HepG2 (cell line): Measurements from ENCODE around the gene CSNK1E. TPM values are rescaled to one million over a fixed set of nuclear protein-coding genes. Genes with fewer than 3 reads are reported as not detected.

Experiments used
- ATAC-seq: fragments of 200-7000 bp; cut with Tn5 transposase; 3 replicates; pipeline ENCODE4 v1.9.1; 2020; ENCODE audit warnings: mild to moderate bottlenecking, moderate library complexity
- BruUV-seq: library from RNA; stranded (reverse); fragments of 400-500 nt; replicated peaks from 2 replicates; lab custom pipeline; 2021; lab: Mats Ljungman, UMichigan
- CTCF ChIA-PET: fragments of 300-600 bp; formaldehyde crosslinking; extraction: SDS; loops from one replicate; lab custom pipeline; 2021; ENCODE audit warnings: low total read pairs, inconsistent platforms, low intra/inter-chr PET ratio; lab: Yijun Ruan, JAX
- POLR2A ChIA-PET: fragments of 350-600 bp; sonication (Branson Sonifier 250); formaldehyde crosslinking; loops from one replicate; lab custom pipeline; 2020; ENCODE audit warnings: antibody characterized with exemption, inconsistent platforms; lab: Yijun Ruan, JAX
- DNase-seq: peaks from one replicate; pipeline ENCODE4 v3.0.0-alpha.2; 2015; ENCODE audit warnings: low spot score
- FAIRE-seq: peaks from 3 replicates; lab custom pipeline; 2011; peaks lifted over from hg19 to GRCh38; lab: Jason Lieb, UNC
- H2AFZ ChIP-seq: one replicate; pipeline ENCODE4 v1.6.1; 2011; ENCODE audit warnings: low read length, inconsistent platforms
- H3K27ac ChIP-seq: fragments of 300-600 bp; 3 replicates; pipeline ENCODE4 v1.8.0; 2011; ENCODE audit warnings: mixed run types, mild to moderate bottlenecking, mixed read lengths, low read length, inconsistent platforms; ENCODE audit not compliant: insufficient read depth; ENCODE audit errors: extremely low read length
- H3K27me3 ChIP-seq, 2 experiments: fragments of 200-600 bp in 1 of 2; 2 replicates in 1 of 2; 3 replicates in 1 of 2; pipeline versions ENCODE4 v1.6.0 to v1.8.0; 2011; ENCODE audit warnings: low read length in 2 of 2, mild to moderate bottlenecking in 2 of 2, moderate library complexity in 2 of 2, inconsistent platforms in 1 of 2; ENCODE audit not compliant: insufficient read depth in 2 of 2, control insufficient read depth in 1 of 2
- H3K36me3 ChIP-seq, 2 experiments: fragments of 200-600 bp in 1 of 2; replicated peaks in 1 of 2; 2 replicates in 1 of 2; 3 replicates in 1 of 2; pipeline versions ENCODE4 v1.5.1 to v1.8.0; 2011; ENCODE audit warnings: low read length in 2 of 2, inconsistent platforms in 1 of 2; ENCODE audit not compliant: insufficient read depth in 2 of 2, control insufficient read depth in 1 of 2
- H3K4me1 ChIP-seq: 2 replicates; pipeline ENCODE4 v1.5.1; 2012; ENCODE audit warnings: low read length, inconsistent platforms; ENCODE audit not compliant: insufficient read depth
- H3K4me2 ChIP-seq: 2 replicates; pipeline ENCODE4 v1.6.0; 2011; ENCODE audit warnings: low read depth, low read length, inconsistent platforms
- H3K4me3 ChIP-seq, 3 experiments: fragments of 200-600 bp in 1 of 3; sonication (generic), shearing (Covaris generic) in 1 of 3; replicated peaks in 1 of 3; 2 replicates each; pipeline ENCODE4 v1.5.1; 2011 to 2016; ENCODE audit warnings: low read length in 3 of 3, inconsistent platforms in 2 of 3, low read depth in 2 of 3, mild to moderate bottlenecking in 2 of 3, control low read depth in 1 of 3, mixed read lengths in 1 of 3; ENCODE audit not compliant: insufficient read depth in 1 of 3
- H3K79me2 ChIP-seq: one replicate; pipeline ENCODE4 v1.6.1; 2011; ENCODE audit warnings: low read length, inconsistent platforms; ENCODE audit not compliant: insufficient read depth
- H3K9ac ChIP-seq: 2 replicates; pipeline ENCODE4 v1.6.0; 2011; ENCODE audit warnings: mild to moderate bottlenecking, low read depth, low read length, inconsistent platforms; ENCODE audit not compliant: insufficient read depth
- H3K9me3 ChIP-seq: 2 replicates; pipeline ENCODE4 v1.5.1; 2012; ENCODE audit warnings: mild to moderate bottlenecking, low read length
- H4K20me1 ChIP-seq: 2 replicates; pipeline ENCODE4 v1.6.0; 2011; ENCODE audit warnings: inconsistent platforms, mild to moderate bottlenecking, low read length, moderate library complexity; ENCODE audit not compliant: insufficient read depth
- AFF4 ChIP-seq: sonication (generic); formaldehyde crosslinking; IDR thresholded peaks from 2 replicates; pipeline ENCODE4 v1.4.0; 2020; ENCODE audit warnings: missing genetic modification reagents
- PCBP2 ChIP-seq: fragments of 200-400 bp; formaldehyde crosslinking; optimal IDR thresholded peaks from 2 replicates; pipeline ENCODE3; 2018; ENCODE audit warnings: low read length, low read depth; ENCODE audit not compliant: poor library complexity, severe bottlenecking
- SRSF1 ChIP-seq: fragments of 200-400 bp; formaldehyde crosslinking; optimal IDR thresholded peaks from 2 replicates; pipeline ENCODE3; 2017; ENCODE audit warnings: mild to moderate bottlenecking, low read depth, low read length, moderate library complexity
- TAF1 ChIP-seq: sonication (generic); formaldehyde crosslinking; IDR thresholded peaks from 2 replicates; pipeline ENCODE4 v1.4.0; 2020; ENCODE audit warnings: missing genetic modification reagents
- TBL1XR1 ChIP-seq: fragments of 150-350 bp; IDR thresholded peaks from 2 replicates; pipeline ENCODE4 v1.6.1; 2014; ENCODE audit warnings: borderline replicate concordance, low read length; ENCODE audit not compliant: partially characterized antibody
- TEAD3 ChIP-seq: optimal IDR thresholded peaks from 2 replicates; pipeline ENCODE3; 2016; ENCODE audit warnings: borderline replicate concordance
- ZNF556 ChIP-seq: sonication (generic); formaldehyde crosslinking; IDR thresholded peaks from 2 replicates; pipeline ENCODE4 v1.4.0; 2020; ENCODE audit warnings: mild to moderate bottlenecking, missing genetic modification reagents, borderline replicate concordance
- ZNF605 ChIP-seq: sonication (generic); formaldehyde crosslinking; IDR thresholded peaks from 2 replicates; pipeline ENCODE4 v1.8.0; 2022; ENCODE audit warnings: mild to moderate bottlenecking, missing genetic modification reagents
- ZNF775 ChIP-seq: sonication (generic); formaldehyde crosslinking; IDR thresholded peaks from 2 replicates; pipeline ENCODE4 v1.4.0; 2020; ENCODE audit warnings: missing genetic modification reagents, mild to moderate bottlenecking, moderate library complexity, borderline replicate concordance
- ZNF850 ChIP-seq: sonication (generic); formaldehyde crosslinking; conservative IDR thresholded peaks from 2 replicates; pipeline ENCODE4 v1.9.0; 2021; ENCODE audit warnings: mild to moderate bottlenecking, missing genetic modification reagents
- ZZZ3 ChIP-seq: sonication (generic); formaldehyde crosslinking; IDR thresholded peaks from 2 replicates; pipeline ENCODE4 v1.4.0; 2020; ENCODE audit warnings: missing genetic modification reagents, mild to moderate bottlenecking, borderline replicate concordance
- WGBS: methylation state at CpG from one replicate; pipeline ENCODE4 v1.1.6; 2017; ENCODE audit warnings: low lambda C conversion rate; 5-methylcytosine and 5-hydroxymethylcytosine counted together
- in situ Hi-C: cut with HindIII; loops from 2 replicates; pipeline ENCODE4 v1.10.0; 2017; ENCODE audit warnings: low pct_unique_long_range_greater_than_20kb; ENCODE audit not compliant: extremely low pct_ligation_motif_present
- intact Hi-C: fragments of 100-400 bp; cut with micrococcal nuclease; formaldehyde crosslinking; loops from one replicate; pipeline ENCODE4 v1.10.0; 2022; ENCODE audit not compliant: unreplicated experiment
- polyA plus RNA-seq, 8 experiments: library from polyadenylated mRNA; depleted of rRNA in 3 of 8; stranded (reverse) in 7 of 8; unstranded in 1 of 8; fragments of >200 nt; fragmentation: Illumina TruSeq in 4 of 8; extraction: Trizol in 4 of 8; gene quantifications; 2 replicates each; pipeline versions ENCODE4 v1.2.1 to v1.2.3, GENCODE V29; 2011 to 2016; ENCODE audit warnings: low read depth in 4 of 8, missing spikeins in 1 of 8, mixed read lengths in 1 of 8; ENCODE audit not compliant: insufficient read depth in 1 of 8
- total RNA-seq, 5 experiments: library from RNA; depleted of rRNA; stranded (reverse); fragments of >200 nt; fragmentation: Illumina TruSeq; extraction: Trizol; gene quantifications; 2 replicates each; pipeline ENCODE4 v1.2.3, GENCODE V29; 2016; ENCODE audit warnings: low read depth in 1 of 5
- TF ChIP-seq, protein P1 (sequence below): sonication (generic); formaldehyde crosslinking; IDR thresholded peaks from 2 replicates; pipeline ENCODE4 v1.4.0; 2020; ENCODE audit warnings: missing genetic modification reagents
- TF ChIP-seq, protein P2 (sequence below): sonication (generic); formaldehyde crosslinking; IDR thresholded peaks from 2 replicates; pipeline ENCODE4 v1.4.0; 2020; ENCODE audit warnings: missing genetic modification reagents

The CSNK1E gene
- total and polyA plus RNA-seq, 2 of the 13 experiments (the other 11 are each of a cell fraction or from before 2014, with no cell fraction given) = 34.7 to 129 TPM

GRCh38 chr22:38316364-38317121, 690 bp downstream of the CSNK1E start (continued):
- TF ChIP-seq AFF4 = no peak

DNA sequence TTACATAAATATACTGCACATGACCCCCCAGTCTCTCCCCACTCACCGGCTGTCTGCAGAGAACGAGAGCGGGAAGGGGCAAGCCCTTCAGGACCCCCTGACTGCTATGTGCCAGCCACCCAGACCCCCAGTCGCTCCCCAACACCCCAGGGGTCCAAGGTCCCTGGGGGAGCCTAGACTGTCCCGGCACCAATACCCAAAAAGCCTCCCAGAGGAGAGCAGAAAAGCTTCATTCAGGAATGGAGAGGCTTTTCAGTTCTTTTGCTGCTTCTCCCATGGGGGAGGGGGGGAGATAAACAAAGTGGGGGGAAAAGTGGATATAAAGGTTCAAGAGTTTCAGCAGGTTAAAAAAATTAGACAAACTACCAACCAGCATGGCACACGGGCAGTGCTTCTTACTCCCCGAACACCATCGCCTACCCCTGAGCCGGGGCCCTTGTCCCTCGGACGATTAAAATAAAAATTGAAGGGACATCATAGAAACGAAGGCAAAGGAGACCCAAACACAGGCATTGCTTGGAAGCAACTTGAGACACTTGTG, 1.3 kb downstream of the CSNK1E start:
- peaks cover 78% of the 10 kb centered on the region for H3K4me1 ChIP-seq
- WGBS = under 1% methylated on average over 8 of the region's 12 CpGs
- ChIA-PET CTCF (no interaction called here), POLR2A (interaction anchor here (0.6 to 1.0 kb wide), 2 partner anchors 113 to 205 kb away, joined by 3 read pairs; no protein-coding TSS in a partner anchor)
- H3K36me3 ChIP-seq = peaks cover 9 to 22% of the 10 kb centered on the region in 2 experiments; a peak in 4 of 5 replicates
- TSS peak; percentile 59 for BruUV-seq
- in situ Hi-C loops = no loop called here
- peak overlapping the region; percentile 64 to 86 (median 76) for H3K4me3 ChIP-seq
- no peak overlapping the region for H2AFZ ChIP-seq
- H3K79me2 ChIP-seq = peaks cover 55% of the 10 kb centered on the region
- H3K4me2 ChIP-seq = peak overlapping the region; percentile 77
- H3K27ac ChIP-seq = peak overlapping the region; percentile 89
- H4K20me1 ChIP-seq = peaks cover 41% of the 10 kb centered on the region; the same call in 1 of the 2 replicates
- H3K9me3 ChIP-seq = no peaks in the 10 kb centered on the region
- intact Hi-C loops = loop anchor here (5.0 kb wide), 1 partner anchor 36 kb away; no protein-coding TSS in a partner anchor
- DNase-seq = no peak
- FAIRE-seq = no peak
- H3K9ac ChIP-seq = peak overlapping the region; percentile 89
- no peaks in the 10 kb centered on the region; a peak in 2 of 5 replicates for H3K27me3 ChIP-seq
- no peak for ATAC-seq
- TF ChIP-seq ZNF850 (CRISPR knock-in tag) = no peak
- TF ChIP-seq TEAD3 = no peak
- no peak for TF ChIP-seq ZNF556 (CRISPR knock-in tag)
- no peak for TF ChIP-seq ZNF605 (CRISPR knock-in tag)
- peak; percentile 43 for TF ChIP-seq SRSF1
- TF ChIP-seq ZNF775 (CRISPR knock-in tag) = no peak
- TF ChIP-seq, protein P1, sequence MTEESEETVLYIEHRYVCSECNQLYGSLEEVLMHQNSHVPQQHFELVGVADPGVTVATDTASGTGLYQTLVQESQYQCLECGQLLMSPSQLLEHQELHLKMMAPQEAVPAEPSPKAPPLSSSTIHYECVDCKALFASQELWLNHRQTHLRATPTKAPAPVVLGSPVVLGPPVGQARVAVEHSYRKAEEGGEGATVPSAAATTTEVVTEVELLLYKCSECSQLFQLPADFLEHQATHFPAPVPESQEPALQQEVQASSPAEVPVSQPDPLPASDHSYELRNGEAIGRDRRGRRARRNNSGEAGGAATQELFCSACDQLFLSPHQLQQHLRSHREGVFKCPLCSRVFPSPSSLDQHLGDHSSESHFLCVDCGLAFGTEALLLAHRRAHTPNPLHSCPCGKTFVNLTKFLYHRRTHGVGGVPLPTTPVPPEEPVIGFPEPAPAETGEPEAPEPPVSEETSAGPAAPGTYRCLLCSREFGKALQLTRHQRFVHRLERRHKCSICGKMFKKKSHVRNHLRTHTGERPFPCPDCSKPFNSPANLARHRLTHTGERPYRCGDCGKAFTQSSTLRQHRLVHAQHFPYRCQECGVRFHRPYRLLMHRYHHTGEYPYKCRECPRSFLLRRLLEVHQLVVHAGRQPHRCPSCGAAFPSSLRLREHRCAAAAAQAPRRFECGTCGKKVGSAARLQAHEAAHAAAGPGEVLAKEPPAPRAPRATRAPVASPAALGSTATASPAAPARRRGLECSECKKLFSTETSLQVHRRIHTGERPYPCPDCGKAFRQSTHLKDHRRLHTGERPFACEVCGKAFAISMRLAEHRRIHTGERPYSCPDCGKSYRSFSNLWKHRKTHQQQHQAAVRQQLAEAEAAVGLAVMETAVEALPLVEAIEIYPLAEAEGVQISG (CRISPR knock-in tag) = peak; percentile 5; the same call in 1 of the 2 replicates
- TF ChIP-seq, protein P2, sequence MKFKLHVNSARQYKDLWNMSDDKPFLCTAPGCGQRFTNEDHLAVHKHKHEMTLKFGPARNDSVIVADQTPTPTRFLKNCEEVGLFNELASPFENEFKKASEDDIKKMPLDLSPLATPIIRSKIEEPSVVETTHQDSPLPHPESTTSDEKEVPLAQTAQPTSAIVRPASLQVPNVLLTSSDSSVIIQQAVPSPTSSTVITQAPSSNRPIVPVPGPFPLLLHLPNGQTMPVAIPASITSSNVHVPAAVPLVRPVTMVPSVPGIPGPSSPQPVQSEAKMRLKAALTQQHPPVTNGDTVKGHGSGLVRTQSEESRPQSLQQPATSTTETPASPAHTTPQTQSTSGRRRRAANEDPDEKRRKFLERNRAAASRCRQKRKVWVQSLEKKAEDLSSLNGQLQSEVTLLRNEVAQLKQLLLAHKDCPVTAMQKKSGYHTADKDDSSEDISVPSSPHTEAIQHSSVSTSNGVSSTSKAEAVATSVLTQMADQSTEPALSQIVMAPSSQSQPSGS (CRISPR knock-in tag) = no peak
- TF ChIP-seq TBL1XR1 = no peak
- peak; percentile 18 for TF ChIP-seq PCBP2
- 0 out of 2 replicates have a peak, but pooled peaks have one; percentile 35 for TF ChIP-seq ZZZ3
- TF ChIP-seq TAF1 (CRISPR knock-in tag) = no peak
